GM19043 (cell line): ENCODE results near the gene ITGAX.
"Not testable (repeated sequence)": the region's sequence is repeated elsewhere in the genome, so short reads cannot be mapped to it uniquely, and the experiment has no call there.

Experiments used
- ATAC-seq: cut with Tn5 transposase; IDR thresholded peaks from one replicate; pipeline ENCODE4 v1.9.1; 2021; ENCODE audit warnings: low read depth; ENCODE audit not compliant: unreplicated experiment

Gene ITGAX

GRCh38 chr16:31354394-31355291 is at the start of gene ITGAX:
ITGAX (plus strand) TSS chr16:31355176; CDS start chr16:31355255, 79 bp downstream.
- ATAC-seq: peak; percentile 71

GRCh38 chr16:31305219-31305618 is 49.8 kb upstream of the ITGAX start:
- ATAC-seq: no peak

GRCh38 chr16:31308381-31308780 is 46.6 kb upstream of the ITGAX start:
- ATAC-seq: not testable (repeated sequence)

DNA sequence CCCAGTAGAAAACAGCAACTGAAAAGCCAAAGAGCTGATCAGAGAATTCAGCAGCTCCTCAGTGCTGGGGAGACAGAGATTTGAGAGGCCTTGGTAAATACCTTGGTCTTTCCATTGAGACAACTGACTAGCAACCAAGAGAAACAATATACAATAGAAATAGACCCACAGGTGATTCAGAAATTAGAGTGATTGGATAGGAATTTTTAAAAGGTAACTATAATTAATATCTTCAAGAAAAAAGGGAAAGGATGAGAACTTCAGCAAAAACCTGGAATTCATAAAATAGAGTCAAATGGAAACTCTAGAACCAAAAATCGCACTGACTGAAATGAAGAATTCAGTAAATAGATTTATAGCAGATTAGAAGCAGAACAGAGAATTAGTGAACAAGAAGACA is 32.5 kb upstream of the ITGAX start:
- ATAC-seq: no peak

DNA sequence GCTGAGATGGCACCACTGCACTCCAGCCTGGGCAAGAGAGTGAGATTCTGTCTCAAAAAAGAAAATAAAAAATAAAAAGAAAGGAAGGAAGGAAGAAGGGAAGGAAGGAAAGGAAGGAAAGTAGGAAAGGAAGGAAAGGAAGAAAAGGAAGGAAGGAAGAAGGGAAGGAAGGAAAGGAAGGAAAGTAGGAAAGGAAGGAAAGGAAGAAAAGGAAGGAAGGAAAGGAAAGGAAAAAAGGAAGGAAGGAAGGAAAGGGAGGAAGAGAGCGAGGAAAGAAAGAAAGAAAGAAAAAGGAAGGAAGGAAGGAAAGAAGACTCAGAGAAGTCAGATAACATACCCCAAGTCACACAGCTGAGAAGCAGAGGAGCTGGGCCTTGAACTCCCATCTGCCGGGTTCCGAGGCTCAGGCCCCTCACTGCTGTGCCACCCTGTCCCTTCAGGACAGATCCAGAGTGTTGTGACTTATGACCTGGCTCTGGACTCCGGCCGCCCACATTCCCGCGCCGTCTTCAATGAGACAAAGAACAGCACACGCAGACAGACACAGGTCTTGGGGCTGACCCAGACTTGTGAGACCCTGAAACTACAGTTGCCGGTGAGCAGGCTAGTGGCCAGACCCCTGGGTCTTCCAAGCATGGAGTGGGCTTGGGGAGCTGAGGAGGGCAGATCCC is 30.9 kb upstream of the ITGAX start:
- no peak for ATAC-seq

GRCh38 chr16:31325171-31325570 is 29.8 kb upstream of the ITGAX start:
- no peak for ATAC-seq

DNA sequence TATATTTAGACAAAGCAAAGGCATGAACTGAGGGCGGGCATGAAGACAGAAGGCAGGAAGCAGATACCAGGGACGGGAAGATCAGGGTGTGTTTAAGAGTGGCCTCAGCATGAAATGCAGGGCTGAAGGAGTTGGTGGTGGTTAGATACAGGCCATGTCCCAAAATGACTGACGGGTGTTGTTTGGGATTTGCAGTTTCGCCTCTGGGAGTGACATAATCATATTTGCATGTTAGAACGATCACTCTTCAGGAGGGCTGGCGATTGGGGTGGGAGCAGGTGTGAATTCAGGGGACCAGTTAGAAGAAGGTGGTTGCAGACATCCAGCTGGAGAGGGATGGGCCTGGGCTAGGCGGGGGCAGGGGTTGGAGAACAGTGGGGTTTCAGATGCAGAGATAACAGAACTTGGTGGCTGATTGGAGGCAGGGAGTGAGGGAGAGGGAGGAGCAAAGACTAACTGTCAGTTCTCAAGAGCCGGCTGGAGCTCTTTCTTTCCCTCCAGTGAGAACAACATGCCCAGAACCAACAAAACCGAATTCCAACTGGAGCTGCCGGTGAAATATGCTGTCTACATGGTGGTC is 27.2 kb upstream of the ITGAX start:
- no peak for ATAC-seq

DNA sequence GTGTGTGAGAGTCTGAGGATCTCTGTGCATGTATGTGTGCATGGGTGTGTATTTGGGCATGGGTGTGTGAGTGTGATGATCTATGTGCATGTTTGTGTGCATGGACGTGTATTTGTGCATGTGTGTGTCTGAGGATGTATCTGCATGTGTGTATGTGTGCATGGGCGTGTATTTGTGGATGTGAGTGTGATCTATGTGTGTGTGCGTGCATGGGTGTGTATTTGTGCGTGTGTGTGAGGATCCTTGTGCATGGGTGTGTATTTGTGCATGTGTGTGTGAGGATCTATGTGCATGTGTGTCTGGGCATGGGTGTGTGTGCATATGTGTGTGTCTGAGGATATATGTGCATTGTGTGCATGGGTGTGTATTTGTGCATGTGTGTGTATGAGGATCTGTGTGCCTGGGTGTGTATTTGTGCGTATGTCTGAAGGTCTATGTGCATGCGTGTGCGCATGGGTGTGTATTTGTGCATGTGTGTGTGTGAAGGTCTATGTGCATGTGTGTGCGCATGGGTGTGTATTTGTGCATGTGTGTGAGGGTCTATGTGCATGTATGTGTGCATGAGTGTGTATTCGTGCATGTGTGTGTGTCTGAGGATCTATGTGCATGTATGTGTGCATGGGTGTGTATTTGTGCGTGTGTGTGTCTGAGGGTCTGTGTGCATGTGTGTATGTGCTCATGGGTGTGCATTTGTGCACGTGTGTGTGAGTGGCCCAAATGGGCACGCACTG is 26.5 kb upstream of the ITGAX start:
- no peak for ATAC-seq

- ATAC-seq: no peak
These were observed 25.1 kb upstream of the ITGAX start for GRCh38 chr16:31329671-31330552.

GRCh38 chr16:31330553-31330890 is 24.5 kb upstream of the ITGAX start:
- ATAC-seq: no peak

GRCh38 chr16:31331141-31331764 is 23.7 kb upstream of the ITGAX start:
- no peak for ATAC-seq

DNA sequence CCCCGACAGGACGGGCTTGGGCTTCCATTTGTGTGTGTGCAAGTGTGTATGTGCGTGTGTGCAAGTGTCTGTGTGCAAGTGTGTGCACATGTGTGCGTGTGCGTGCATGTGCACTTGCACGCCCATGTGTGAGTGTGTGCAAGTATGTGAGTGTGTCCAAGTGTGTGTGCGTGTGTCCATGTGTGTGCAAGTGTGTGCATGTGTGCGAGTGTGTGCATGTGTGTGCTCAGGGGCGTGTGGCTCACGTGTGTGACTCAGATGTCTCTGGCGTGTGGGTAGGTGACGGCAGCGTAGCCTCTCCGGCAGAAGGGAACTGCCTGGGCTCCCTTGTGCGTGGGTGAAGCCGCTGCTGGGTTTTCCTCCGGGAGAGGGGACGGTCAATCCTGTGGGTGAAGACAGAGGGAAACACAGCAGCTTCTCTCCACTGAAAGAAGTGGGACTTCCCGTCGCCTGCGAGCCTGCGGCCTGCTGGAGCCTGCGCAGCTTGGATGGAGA is 23.1 kb upstream of the ITGAX start:
- ATAC-seq: no peak

DNA sequence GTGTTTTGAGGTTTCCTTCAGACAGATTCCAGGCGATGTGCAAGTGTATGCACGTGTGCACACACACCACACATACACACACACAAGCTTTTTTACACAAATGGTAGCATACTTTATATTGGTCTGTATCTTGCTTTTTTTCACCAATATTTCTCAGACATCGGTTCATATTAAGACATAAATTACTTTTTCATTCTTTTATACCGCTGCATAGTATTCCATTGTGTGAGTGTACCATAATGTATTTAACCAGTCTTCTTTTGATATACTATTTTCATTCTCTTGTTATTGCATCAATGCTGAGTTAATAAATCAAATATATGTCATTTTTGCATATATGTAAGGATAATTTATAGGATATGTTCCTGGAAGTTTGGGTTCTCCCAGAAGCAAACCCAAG is 22.4 kb upstream of the ITGAX start:
- ATAC-seq: no peak

DNA sequence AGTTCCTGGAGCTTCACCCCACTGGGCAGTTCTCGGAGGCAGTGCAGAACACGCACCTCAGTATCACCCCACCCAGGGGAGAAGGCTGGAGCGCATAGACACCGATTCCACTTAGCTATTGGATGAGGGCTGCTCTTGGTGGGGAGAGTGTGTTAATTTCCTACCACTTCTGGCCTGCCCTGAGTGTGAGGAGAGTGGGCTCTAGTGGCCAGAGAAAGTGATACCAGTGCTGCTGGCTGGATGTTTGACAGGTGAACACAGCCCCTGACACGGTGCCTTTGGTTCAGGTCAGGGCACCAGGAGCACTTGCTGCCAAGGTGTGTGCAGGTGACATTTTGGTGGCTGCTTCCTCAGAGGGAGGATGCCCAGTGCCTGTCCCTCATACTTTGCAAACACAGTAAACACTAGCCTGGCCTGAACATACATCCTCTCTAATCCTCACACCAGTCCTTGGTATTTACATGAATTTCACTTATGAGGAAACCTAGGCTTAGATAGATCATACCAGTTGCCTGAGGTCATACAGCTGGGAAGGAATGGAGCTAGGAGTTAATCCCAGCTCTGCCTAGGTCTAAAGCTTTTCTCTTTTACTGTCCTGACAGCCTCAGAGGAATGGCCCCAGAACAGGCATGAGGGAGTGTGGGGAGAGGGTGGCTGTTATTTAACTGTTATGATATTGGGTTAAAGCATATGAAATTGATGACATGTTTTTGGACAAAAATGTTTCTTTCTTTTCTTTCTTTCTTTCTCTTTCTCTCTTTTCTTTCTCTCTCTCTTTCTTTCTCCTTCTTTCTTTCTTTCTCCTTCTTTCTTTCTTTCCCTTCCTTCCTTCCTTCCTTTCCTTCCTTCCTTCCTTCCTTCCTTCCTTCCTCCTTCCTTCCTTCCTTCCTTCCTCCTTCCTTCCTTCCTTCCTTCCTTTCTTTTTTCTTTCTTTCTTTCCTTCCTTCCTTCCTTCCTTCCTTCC is 21.0 kb upstream of the ITGAX start:
- no peak for ATAC-seq

- ATAC-seq: no peak
These were observed 20.0 kb upstream of the ITGAX start for GRCh38 chr16:31334934-31335333.

- ATAC-seq: no peak
These were observed 19.5 kb upstream of the ITGAX start for GRCh38 chr16:31335431-31335830.

GRCh38 chr16:31338166-31338685 is 16.8 kb upstream of the ITGAX start:
- ATAC-seq: not testable (repeated sequence)

- peak; percentile 85 for ATAC-seq
These were observed 10.3 kb upstream of the ITGAX start for GRCh38 chr16:31344712-31345111.
